ENCODE results near the gene NRG3.

DNA sequence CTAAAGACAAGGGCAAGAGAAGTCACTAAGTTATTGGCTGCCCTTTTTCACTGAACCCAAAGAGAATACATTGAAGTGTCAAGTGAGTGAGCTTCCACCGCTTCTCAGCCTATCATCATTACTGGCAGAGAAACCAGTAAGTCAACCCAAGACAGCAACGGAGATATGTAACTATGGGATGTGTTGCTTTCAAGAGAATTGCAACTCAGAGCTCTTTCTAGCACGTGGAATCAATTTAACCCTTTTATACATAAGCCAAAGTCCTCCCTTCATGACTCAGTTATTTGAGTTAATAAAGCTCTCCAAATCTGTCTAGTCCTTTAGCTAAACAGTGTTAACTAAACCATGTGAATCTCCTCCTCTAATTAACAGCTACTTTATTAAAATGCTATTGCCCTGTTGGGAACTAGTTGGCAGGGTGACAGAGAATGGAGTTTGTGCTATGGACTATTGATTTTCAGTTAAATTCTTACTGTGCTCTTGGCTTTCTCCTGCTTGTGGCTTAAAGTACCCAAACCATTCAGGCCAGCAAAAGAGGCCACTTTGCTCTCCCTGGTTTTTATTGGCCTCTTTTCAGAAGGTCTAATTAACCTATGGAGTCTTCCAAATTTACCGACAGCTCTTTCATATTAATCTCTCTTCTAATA lies 287.7 kb downstream of the NRG3 start:
- TF ChIP-seq CTCF (IDR thresholded peaks at IDR 0.05) (no peak), POLR2A (IDR thresholded peaks at IDR 0.05) (no peak), EP300 (IDR thresholded peaks at IDR 0.05) (no peak)

All from tibial nerve (tissue), 4 donors.